Thyroid gland (tissue), 4 donors: Measurements from ENCODE around the gene RESP18. TPM values are rescaled to one million over a fixed set of nuclear protein-coding genes. Genes with fewer than 3 reads are reported as not detected.

ENCODE experiments used
- DNase-seq, 2 donors: peaks; one replicate each; pipeline ENCODE4 v3.0.0-alpha.2; 2019
- H3K27ac ChIP-seq, 3 donors: fragments of 200-600 bp; sonication (generic); 1 replicate in 2 of 3; 2 replicates in 1 of 3; pipeline ENCODE4 v1.5.1; 2016 to 2019; ENCODE audit warnings: mild to moderate bottlenecking in 1 of 3, moderate library complexity in 1 of 3
- H3K27me3 ChIP-seq: fragments of 200-600 bp; sonication (generic); one replicate; pipeline ENCODE4 v1.5.1; 2019
- H3K36me3 ChIP-seq, 2 donors: fragments of 200-600 bp; sonication (generic); one replicate each; pipeline ENCODE4 v1.5.1; 2016 to 2019
- H3K4me1 ChIP-seq, 2 donors: fragments of 200-600 bp; sonication (generic); one replicate each; pipeline ENCODE4 v1.5.1; 2017 to 2019
- H3K4me3 ChIP-seq, 3 donors: fragments of 200-600 bp; sonication (generic); replicated peaks in 1 of 3; 1 replicate in 2 of 3; 2 replicates in 1 of 3; pipeline ENCODE4 v1.5.1; 2016; ENCODE audit warnings: mild to moderate bottlenecking in 1 of 3
- H3K9me3 ChIP-seq: fragments of 200-600 bp; sonication (generic); one replicate; pipeline ENCODE4 v1.5.1; 2017
- POLR2A ChIP-seq, 2 donors: fragments of 450-650 bp; IDR thresholded peaks; one replicate each; pipeline ENCODE4 v1.6.1; 2017; ENCODE audit warnings: antibody characterized with exemption in 2 of 2, mild to moderate bottlenecking in 2 of 2, moderate library complexity in 1 of 2
- WGBS, 2 donors: methylation state at CpG; one replicate each; pipeline ENCODE4 v1.1.5; 2017; 5-methylcytosine and 5-hydroxymethylcytosine counted together
- intact Hi-C: fragments of 100-400 bp; cut with DNase I; formaldehyde crosslinking; loops from one replicate; pipeline ENCODE4 v1.15.1; 2023
- total RNA-seq, 4 donors: library from RNA; depleted of rRNA; stranded (reverse); fragments of >200 nt; gene quantifications; one replicate each; pipeline ENCODE4 v1.2.3, GENCODE V29; 2016
- TF ChIP-seq, protein P1 (sequence below), 6 experiments: fragments of 200-600 bp in 3 of 6; fragments of 450-650 bp in 3 of 6; sonication (generic) in 3 of 6; IDR thresholded peaks; one replicate each; pipeline ENCODE4 v1.5.1; 2016 to 2019; ENCODE audit warnings: antibody characterized with exemption in 6 of 6, mild to moderate bottlenecking in 2 of 6, inconsistent platforms in 1 of 6, moderate library complexity in 1 of 6

Gene RESP18
- total RNA-seq, 4 donors from 2014 or later = not detected

DNA sequence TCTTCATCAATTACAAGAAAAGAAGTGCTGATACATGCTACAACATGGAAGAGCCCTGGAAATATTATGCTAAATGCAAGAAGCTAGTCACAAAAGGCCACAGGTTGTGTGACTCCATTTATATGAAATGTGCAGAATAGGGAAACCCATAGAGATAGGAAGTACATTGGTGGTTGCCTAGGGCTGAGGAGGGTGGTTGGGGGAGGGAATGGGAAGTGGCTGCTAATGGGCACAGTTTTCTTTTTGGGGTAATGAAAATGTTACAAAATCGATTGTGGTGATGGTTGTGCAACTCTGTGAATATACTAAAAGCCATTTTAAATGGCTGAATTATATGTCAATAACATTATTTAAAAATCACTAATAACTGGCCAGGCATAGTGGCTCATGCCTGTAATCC lies 24.3 kb upstream of the RESP18 start:
- no peak for DNase-seq
- intact Hi-C loops = no loop called here
- 61 to 78% methylated on average over 1 of the region's 1 CpG for WGBS, 2 donors
- Histone ChIP-seq H3K27ac (no peak overlapping the region), H3K4me3 (no peak overlapping the region), H3K4me1 (peaks cover 6 to 11% of the 10 kb centered on the region in 2 donors), H3K9me3 (no peaks in the 10 kb centered on the region), H3K36me3 (no peaks in the 10 kb centered on the region), H3K27me3 (peaks cover 15% of the 10 kb centered on the region)
- TF ChIP-seq, protein P1, sequence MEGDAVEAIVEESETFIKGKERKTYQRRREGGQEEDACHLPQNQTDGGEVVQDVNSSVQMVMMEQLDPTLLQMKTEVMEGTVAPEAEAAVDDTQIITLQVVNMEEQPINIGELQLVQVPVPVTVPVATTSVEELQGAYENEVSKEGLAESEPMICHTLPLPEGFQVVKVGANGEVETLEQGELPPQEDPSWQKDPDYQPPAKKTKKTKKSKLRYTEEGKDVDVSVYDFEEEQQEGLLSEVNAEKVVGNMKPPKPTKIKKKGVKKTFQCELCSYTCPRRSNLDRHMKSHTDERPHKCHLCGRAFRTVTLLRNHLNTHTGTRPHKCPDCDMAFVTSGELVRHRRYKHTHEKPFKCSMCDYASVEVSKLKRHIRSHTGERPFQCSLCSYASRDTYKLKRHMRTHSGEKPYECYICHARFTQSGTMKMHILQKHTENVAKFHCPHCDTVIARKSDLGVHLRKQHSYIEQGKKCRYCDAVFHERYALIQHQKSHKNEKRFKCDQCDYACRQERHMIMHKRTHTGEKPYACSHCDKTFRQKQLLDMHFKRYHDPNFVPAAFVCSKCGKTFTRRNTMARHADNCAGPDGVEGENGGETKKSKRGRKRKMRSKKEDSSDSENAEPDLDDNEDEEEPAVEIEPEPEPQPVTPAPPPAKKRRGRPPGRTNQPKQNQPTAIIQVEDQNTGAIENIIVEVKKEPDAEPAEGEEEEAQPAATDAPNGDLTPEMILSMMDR (IDR thresholded peaks at IDR 0.05) = no peak
- no peak for TF ChIP-seq POLR2A (IDR thresholded peaks at IDR 0.05)

DNA sequence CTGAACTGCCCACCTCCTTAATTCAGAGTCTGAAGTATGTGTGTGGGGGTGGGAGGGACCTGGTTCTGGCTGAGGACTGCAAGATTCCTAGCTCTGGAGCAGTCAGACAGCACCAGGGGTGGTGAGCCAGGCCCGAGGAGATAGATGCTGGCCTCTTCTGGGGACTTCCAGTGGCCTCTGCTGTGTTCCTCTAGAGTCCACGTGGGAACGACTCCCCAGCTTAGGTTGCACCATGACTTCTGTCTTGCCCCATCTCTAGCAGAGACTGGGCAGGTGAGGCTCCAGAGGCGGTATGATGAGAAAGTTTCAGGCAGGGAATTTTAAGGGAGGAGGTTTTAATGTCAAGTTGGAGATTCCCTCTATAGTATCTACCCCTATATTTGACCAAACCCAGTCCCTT lies 22.0 kb upstream of the RESP18 start:
- peaks cover 15% of the 10 kb centered on the region for H3K27me3 ChIP-seq
- 63 to 67% methylated on average over 4 of the region's 4 CpGs for WGBS, 2 donors
- TF ChIP-seq POLR2A (IDR thresholded peaks at IDR 0.05) = no peak
- TF ChIP-seq, protein P1 (IDR thresholded peaks at IDR 0.05) = no peak
- peaks cover 6 to 11% of the 10 kb centered on the region in 2 donors for H3K4me1 ChIP-seq
- H3K9me3 ChIP-seq = no peaks in the 10 kb centered on the region
- H3K36me3 ChIP-seq = no peaks in the 10 kb centered on the region
- no peak overlapping the region for H3K27ac ChIP-seq
- intact Hi-C loops = no loop called here
- DNase-seq = no peak
- H3K4me3 ChIP-seq = no peak overlapping the region

DNA sequence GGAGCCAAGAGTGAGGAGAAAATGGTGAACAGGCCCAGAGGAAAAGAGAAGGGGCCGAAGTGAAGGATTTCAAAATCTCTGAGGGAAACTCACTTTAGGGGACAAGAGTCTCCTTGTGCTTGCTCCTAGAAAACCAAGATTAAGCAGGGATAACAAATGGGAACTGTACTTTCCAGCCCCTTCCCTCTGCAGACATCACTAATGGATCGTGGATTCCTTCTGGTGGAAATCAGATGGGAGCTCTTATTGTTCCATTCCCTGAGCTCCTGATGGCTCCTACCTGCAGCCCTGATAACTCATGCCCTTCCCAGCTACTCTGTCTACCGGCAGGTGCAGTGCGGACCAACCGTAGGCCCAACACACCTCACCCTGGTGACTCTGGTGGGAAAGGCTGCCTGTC lies 20.6 kb upstream of the RESP18 start:
- Histone ChIP-seq H3K4me1 (peaks cover 2 to 3% of the 10 kb centered on the region in 2 donors), H3K27me3 (peaks cover 7% of the 10 kb centered on the region), H3K27ac (no peak overlapping the region), H3K36me3 (no peaks in the 10 kb centered on the region), H3K4me3 (no peak overlapping the region), H3K9me3 (no peaks in the 10 kb centered on the region)
- intact Hi-C loops = no loop called here
- 76 to 84% methylated on average over 3 to 5 of the region's 5 CpGs for WGBS, 2 donors
- TF ChIP-seq, protein P1 (IDR thresholded peaks at IDR 0.05) = no peak
- TF ChIP-seq POLR2A (IDR thresholded peaks at IDR 0.05) = no peak
- DNase-seq = no peak

DNA sequence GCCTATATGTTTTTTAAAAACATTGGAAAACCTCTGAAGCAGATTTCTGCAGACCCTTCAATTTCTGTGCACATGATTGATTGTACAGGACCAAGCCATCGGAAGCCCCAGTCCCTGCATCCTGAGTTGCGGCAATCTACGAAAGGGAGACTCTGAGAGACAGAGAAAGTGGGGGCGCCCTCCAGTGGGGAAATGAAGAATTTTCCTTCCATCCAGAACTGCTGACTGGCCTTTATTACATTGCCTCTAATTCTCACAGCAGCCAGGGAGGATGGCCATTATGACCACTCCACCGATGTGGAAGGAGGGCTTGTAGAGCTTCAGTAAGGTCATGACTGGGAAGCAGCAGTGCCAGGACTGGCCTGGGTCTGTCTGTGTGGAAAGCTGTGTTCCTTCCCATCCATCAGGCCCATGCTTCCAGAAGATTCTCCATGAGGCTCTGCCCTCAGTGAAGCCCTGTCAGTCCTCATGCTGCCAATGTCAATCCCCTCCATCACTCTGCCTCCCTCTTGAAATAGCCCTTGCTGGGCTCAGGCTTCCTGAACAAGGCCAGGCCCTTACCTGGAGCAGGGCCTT lies 20.0 kb upstream of the RESP18 start:
- Histone ChIP-seq H3K27me3 (peaks cover 1% of the 10 kb centered on the region), H3K4me3 (no peak overlapping the region), H3K9me3 (no peaks in the 10 kb centered on the region), H3K27ac (no peak overlapping the region), H3K36me3 (no peaks in the 10 kb centered on the region), H3K4me1 (no peaks in the 10 kb centered on the region)
- intact Hi-C loops = no loop called here
- peak; percentile 29 to 45 for DNase-seq
- WGBS, 2 donors = 10 to 14% methylated on average over 5 of the region's 5 CpGs
- TF ChIP-seq POLR2A (IDR thresholded peaks at IDR 0.05) = no peak
- TF ChIP-seq, protein P1 (IDR thresholded peaks at IDR 0.05) = peak in 3 of 6 experiments; percentile 18 to 46 (median 23)

DNA sequence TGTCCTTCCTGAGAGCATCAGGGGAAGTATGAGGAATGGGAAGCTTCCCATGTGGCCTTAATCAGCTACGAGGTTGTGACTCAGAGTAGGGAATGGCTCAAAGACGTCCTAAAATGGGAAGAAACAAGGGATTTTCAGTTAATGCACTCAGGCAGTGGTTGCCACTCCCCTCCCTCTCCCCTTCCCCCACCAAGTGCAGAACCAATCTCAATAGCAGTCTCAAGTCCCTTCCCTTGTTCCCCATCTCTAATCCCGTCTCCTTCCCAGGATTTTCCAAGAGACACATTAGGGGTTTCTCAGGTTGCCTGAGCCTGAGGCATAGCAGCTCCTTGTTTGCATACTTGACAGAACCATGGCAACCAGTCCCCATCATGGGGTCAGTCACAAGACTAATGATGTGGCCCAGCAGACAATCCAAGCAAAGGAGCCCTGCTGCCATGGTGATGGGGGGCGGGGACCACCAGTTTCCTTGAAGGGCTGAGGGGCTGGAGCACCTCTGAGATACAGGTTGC lies 18.2 kb upstream of the RESP18 start:
- Histone ChIP-seq H3K36me3 (no peaks in the 10 kb centered on the region), H3K27me3 (no peaks in the 10 kb centered on the region), H3K4me1 (no peaks in the 10 kb centered on the region), H3K4me3 (no peak overlapping the region), H3K27ac (no peak overlapping the region), H3K9me3 (no peaks in the 10 kb centered on the region)
- 33% methylated on average over 4 of the region's 4 CpGs for WGBS, 2 donors
- intact Hi-C loops = no loop called here
- no peak for DNase-seq
- TF ChIP-seq, protein P1 (IDR thresholded peaks at IDR 0.05) = no peak
- no peak for TF ChIP-seq POLR2A (IDR thresholded peaks at IDR 0.05)
